Kidney (tissue), 14 donors: ENCODE measurements around the gene DHFR2. TPM values are rescaled to one million over a fixed set of nuclear protein-coding genes. Genes with fewer than 3 reads are reported as not detected.

ENCODE experiments used
- DNase-seq, 5 donors: peaks; one replicate each; pipeline ENCODE4 v3.0.0-alpha.2; 2013 to 2020
- FAIRE-seq: peaks from 2 replicates; lab custom pipeline; 2012; peaks lifted over from hg19 to GRCh38; lab: Jason Lieb, UNC
- H3K27ac ChIP-seq, 2 donors: one replicate each; pipeline ENCODE4 v1.7.0; 2013; ENCODE audit warnings: low read depth in 2 of 2, low read length in 2 of 2, inconsistent platforms in 1 of 2
- H3K27me3 ChIP-seq: one replicate; pipeline ENCODE4 v1.7.1; 2013; ENCODE audit warnings: low read length, inconsistent platforms; ENCODE audit not compliant: control insufficient read depth, insufficient read depth
- H3K36me3 ChIP-seq, 3 donors: one replicate each; pipeline versions ENCODE4 v1.7.0 to v1.7.1; 2013; ENCODE audit warnings: low read length in 3 of 3, control low read depth in 1 of 3, inconsistent platforms in 1 of 3; ENCODE audit not compliant: insufficient read depth in 3 of 3, control insufficient read depth in 2 of 3
- H3K4me1 ChIP-seq, 3 donors: one replicate each; pipeline versions ENCODE4 v1.7.0 to v1.7.1; 2013; ENCODE audit warnings: low read length in 3 of 3, inconsistent platforms in 1 of 3, low read depth in 1 of 3; ENCODE audit not compliant: control insufficient read depth in 2 of 3, insufficient read depth in 2 of 3
- H3K4me3 ChIP-seq, 3 donors: one replicate each; pipeline versions ENCODE4 v1.7.0 to v1.8.1; 2013; ENCODE audit warnings: low read length in 3 of 3, control low read depth in 1 of 3, inconsistent platforms in 1 of 3
- H3K9ac ChIP-seq, 3 donors: one replicate each; pipeline versions ENCODE4 v1.7.0 to v1.7.1; 2013; ENCODE audit warnings: low read length in 3 of 3, control low read depth in 1 of 3, inconsistent platforms in 1 of 3
- H3K9me3 ChIP-seq, 3 donors: one replicate each; pipeline versions ENCODE4 v1.7.0 to v1.7.1; 2013; ENCODE audit warnings: low read length in 3 of 3, control low read depth in 1 of 3, inconsistent platforms in 1 of 3; ENCODE audit not compliant: control insufficient read depth in 2 of 3, insufficient read depth in 1 of 3
- CTCF ChIP-seq: IDR thresholded peaks from 3 replicates; pipeline ENCODE4 v1.5.1; 2012; ENCODE audit warnings: mild to moderate bottlenecking, moderate library complexity, borderline replicate concordance; ENCODE audit not compliant: insufficient read depth; ENCODE audit errors: extremely low read depth
- intact Hi-C: fragments of 100-400 bp; cut with DNase I; formaldehyde crosslinking; loops from one replicate; pipeline ENCODE4 v1.11.1; 2022
- polyA plus RNA-seq: library from polyadenylated mRNA; stranded (reverse); fragments of 350-450 nt; fragmentation: Illumina TruSeq; extraction: RNeasy Lipid Tissue Mini Kit (QIAGEN cat#74804); gene quantifications from one replicate; pipeline ENCODE4 v1.2.3, GENCODE V29; 2014; ENCODE audit warnings: low read depth, low replicate concordance; ENCODE audit not compliant: insufficient read depth
- total RNA-seq: library from RNA; stranded (reverse); fragmentation: NEBNext Ultra II Directional; extraction: Animal tissue kit (Norgen Biotek cat#: 25700); gene quantifications from one replicate; pipeline ENCODE4 v1.2.1, GENCODE V29; 2021
- donor health status: control.
- donor health status: control.
- donor health status: control.
- donor health status: control.
- donor health status: control.
- donor health status: DM: yes; HTN: yes; CAD: no.
- donor health status: Normal renal cell carcinoma (clear cell type).

The DHFR2 gene
- total and polyA plus RNA-seq, 2 donors from 2014 or later, result 4.0 to 9.9 TPM

GRCh38 chr3:94076055-94076454 is 13.3 kb upstream of the DHFR2 start:
- no peaks in the 10 kb centered on the region for H3K4me1 ChIP-seq
- no peaks in the 10 kb centered on the region for H3K27me3 ChIP-seq
- H3K9me3 ChIP-seq, result no peaks in the 10 kb centered on the region
- FAIRE-seq (no peak), DNase-seq (no peak)
- intact Hi-C loops, result no loop called here
- peaks cover 3 to 6% (median 4%) of the 10 kb centered on the region in 3 donors for H3K36me3 ChIP-seq
- H3K9ac ChIP-seq, result no peak overlapping the region
- no peak overlapping the region for H3K27ac ChIP-seq
- no peak overlapping the region for H3K4me3 ChIP-seq
- TF ChIP-seq CTCF, result no peak

GRCh38 chr3:94071713-94072284 is 9.1 kb upstream of the DHFR2 start:
- Histone ChIP-seq H3K4me3 (no peak overlapping the region), H3K27me3 (no peaks in the 10 kb centered on the region), H3K9me3 (no peaks in the 10 kb centered on the region), H3K9ac (no peak overlapping the region), H3K36me3 (peaks cover 3 to 7% (median 6%) of the 10 kb centered on the region in 3 donors), H3K27ac (no peak overlapping the region), H3K4me1 (no peaks in the 10 kb centered on the region)
- no peak for FAIRE-seq
- intact Hi-C loops, result no loop called here
- no peak for TF ChIP-seq CTCF
- DNase-seq, result no peak

- H3K27me3 ChIP-seq, result no peaks in the 10 kb centered on the region
These were observed 7.7 kb upstream of the DHFR2 start for GRCh38 chr3:94070341-94070911.

More at GRCh38 chr3:94070341-94070911, 7.7 kb upstream of the DHFR2 start:
- Histone ChIP-seq H3K9ac (no peak overlapping the region), H3K27ac (no peak overlapping the region), H3K36me3 (peaks cover 3 to 6% (median 4%) of the 10 kb centered on the region in 3 donors), H3K4me3 (no peak overlapping the region), H3K4me1 (no peaks in the 10 kb centered on the region), H3K9me3 (no peaks in the 10 kb centered on the region)
- FAIRE-seq, result no peak
- intact Hi-C loops, result no loop called here
- no peak for DNase-seq
- TF ChIP-seq CTCF, result no peak
